ENCODE data around the gene CDK14.

The CDK14 gene

GRCh38 chr7:90751595-90751994 is 155.5 kb downstream of the CDK14 start:
- H3F3A ChIP-seq (ENCODE audit: low read depth): no peaks in the 10 kb centered on the region
- no peak overlapping the region for H2AFZ ChIP-seq (ENCODE audit: low read length)
- no peaks in the 10 kb centered on the region for H3K36me3 ChIP-seq (ENCODE audit: insufficient read depth, low read length)
- no peaks in the 10 kb centered on the region for H3K9me2 ChIP-seq (replicated peaks; ENCODE audit: low read depth, low read length)
- no peaks in the 10 kb centered on the region for H3K9me3 ChIP-seq (ENCODE audit: insufficient read depth, low read depth, low read length)
- H3K4me1 ChIP-seq (ENCODE audit: insufficient read depth, low read length, poor library complexity, severe bottlenecking): no peaks in the 10 kb centered on the region
- TF ChIP-seq EZH2phosphoT487 (IDR thresholded peaks at IDR 0.05; ENCODE audit: borderline replicate concordance): no peak
- TF ChIP-seq, protein P1, sequence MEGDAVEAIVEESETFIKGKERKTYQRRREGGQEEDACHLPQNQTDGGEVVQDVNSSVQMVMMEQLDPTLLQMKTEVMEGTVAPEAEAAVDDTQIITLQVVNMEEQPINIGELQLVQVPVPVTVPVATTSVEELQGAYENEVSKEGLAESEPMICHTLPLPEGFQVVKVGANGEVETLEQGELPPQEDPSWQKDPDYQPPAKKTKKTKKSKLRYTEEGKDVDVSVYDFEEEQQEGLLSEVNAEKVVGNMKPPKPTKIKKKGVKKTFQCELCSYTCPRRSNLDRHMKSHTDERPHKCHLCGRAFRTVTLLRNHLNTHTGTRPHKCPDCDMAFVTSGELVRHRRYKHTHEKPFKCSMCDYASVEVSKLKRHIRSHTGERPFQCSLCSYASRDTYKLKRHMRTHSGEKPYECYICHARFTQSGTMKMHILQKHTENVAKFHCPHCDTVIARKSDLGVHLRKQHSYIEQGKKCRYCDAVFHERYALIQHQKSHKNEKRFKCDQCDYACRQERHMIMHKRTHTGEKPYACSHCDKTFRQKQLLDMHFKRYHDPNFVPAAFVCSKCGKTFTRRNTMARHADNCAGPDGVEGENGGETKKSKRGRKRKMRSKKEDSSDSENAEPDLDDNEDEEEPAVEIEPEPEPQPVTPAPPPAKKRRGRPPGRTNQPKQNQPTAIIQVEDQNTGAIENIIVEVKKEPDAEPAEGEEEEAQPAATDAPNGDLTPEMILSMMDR (conservative IDR thresholded peaks at IDR 0.05; ENCODE audit: low read length): no peak
- no peaks in the 10 kb centered on the region for H3K79me2 ChIP-seq (ENCODE audit: insufficient read depth, low read length)
- H3K4me3 ChIP-seq (ENCODE audit: low read length, poor library complexity, severe bottlenecking): no peak overlapping the region
- no peak overlapping the region for H3K9ac ChIP-seq (ENCODE audit: low read depth, low read length, poor library complexity, severe bottlenecking)
- H3K4me2 ChIP-seq (ENCODE audit: low read depth, low read length, poor library complexity, severe bottlenecking): no peak overlapping the region
- no peaks in the 10 kb centered on the region for H4K20me1 ChIP-seq (ENCODE audit: insufficient read depth, low read length, poor library complexity, severe bottlenecking)
- H3K27me3 ChIP-seq (ENCODE audit: insufficient read depth, low read length, poor library complexity, severe bottlenecking): no peaks in the 10 kb centered on the region

DNA sequence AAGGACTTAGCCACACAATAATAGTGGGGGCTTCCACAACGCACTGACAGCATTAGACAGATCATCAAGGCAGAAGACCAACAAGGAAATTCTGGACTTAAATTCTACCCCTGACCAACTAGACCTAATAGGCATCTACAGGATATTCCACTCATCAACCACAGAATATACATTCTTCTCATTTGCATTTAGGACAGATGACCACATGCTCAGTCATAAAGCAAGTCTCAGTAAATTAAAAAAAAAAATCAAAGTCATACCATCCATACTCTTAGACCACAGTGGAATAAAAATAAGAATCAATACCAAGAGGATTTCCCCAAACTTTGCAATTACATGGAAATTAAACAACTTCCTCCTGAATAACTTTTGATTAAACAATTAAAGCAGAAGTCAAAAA is 155.9 kb downstream of the CDK14 start:
- H3K36me3 ChIP-seq (ENCODE audit: insufficient read depth, low read length): no peaks in the 10 kb centered on the region
- no peaks in the 10 kb centered on the region for H3K79me2 ChIP-seq (ENCODE audit: insufficient read depth, low read length)
- H3K4me2 ChIP-seq (ENCODE audit: low read depth, low read length, poor library complexity, severe bottlenecking): no peak overlapping the region
- no peaks in the 10 kb centered on the region for H3K27me3 ChIP-seq (ENCODE audit: insufficient read depth, low read length, poor library complexity, severe bottlenecking)
- H3K9me2 ChIP-seq (replicated peaks; ENCODE audit: low read depth, low read length): no peaks in the 10 kb centered on the region
- no peak overlapping the region for H3K9ac ChIP-seq (ENCODE audit: low read depth, low read length, poor library complexity, severe bottlenecking)
- H3K9me3 ChIP-seq (ENCODE audit: insufficient read depth, low read depth, low read length): no peaks in the 10 kb centered on the region
- TF ChIP-seq, protein P1 (conservative IDR thresholded peaks at IDR 0.05; ENCODE audit: low read length): no peak
- no peak for TF ChIP-seq EZH2phosphoT487 (IDR thresholded peaks at IDR 0.05; ENCODE audit: borderline replicate concordance)
- H3F3A ChIP-seq (ENCODE audit: low read depth): no peaks in the 10 kb centered on the region
- H2AFZ ChIP-seq (ENCODE audit: low read length): no peak overlapping the region
- H3K4me3 ChIP-seq (ENCODE audit: low read length, poor library complexity, severe bottlenecking): no peak overlapping the region
- H4K20me1 ChIP-seq (ENCODE audit: insufficient read depth, low read length, poor library complexity, severe bottlenecking): no peaks in the 10 kb centered on the region
- no peaks in the 10 kb centered on the region for H3K4me1 ChIP-seq (ENCODE audit: insufficient read depth, low read length, poor library complexity, severe bottlenecking)

- Histone ChIP-seq H3K79me2 (ENCODE audit: insufficient read depth, low read length) (no peaks in the 10 kb centered on the region), H4K20me1 (ENCODE audit: insufficient read depth, low read length, poor library complexity, severe bottlenecking) (no peaks in the 10 kb centered on the region), H3K4me3 (ENCODE audit: low read length, poor library complexity, severe bottlenecking) (no peak overlapping the region), H3K27me3 (ENCODE audit: insufficient read depth, low read length, poor library complexity, severe bottlenecking) (no peaks in the 10 kb centered on the region), H2AFZ (ENCODE audit: low read length) (no peak overlapping the region), H3K9me3 (ENCODE audit: insufficient read depth, low read depth, low read length) (no peaks in the 10 kb centered on the region), H3K36me3 (ENCODE audit: insufficient read depth, low read length) (no peaks in the 10 kb centered on the region), H3K4me2 (ENCODE audit: low read depth, low read length, poor library complexity, severe bottlenecking) (no peak overlapping the region), H3F3A (ENCODE audit: low read depth) (no peaks in the 10 kb centered on the region), H3K4me1 (ENCODE audit: insufficient read depth, low read length, poor library complexity, severe bottlenecking) (no peaks in the 10 kb centered on the region), H3K9ac (ENCODE audit: low read depth, low read length, poor library complexity, severe bottlenecking) (no peak overlapping the region), H3K9me2 (replicated peaks; ENCODE audit: low read depth, low read length) (no peaks in the 10 kb centered on the region)
- TF ChIP-seq, protein P1 (conservative IDR thresholded peaks at IDR 0.05; ENCODE audit: low read length): no peak
- no peak for TF ChIP-seq EZH2phosphoT487 (IDR thresholded peaks at IDR 0.05; ENCODE audit: borderline replicate concordance)
Observed at GRCh38 chr7:90755041-90755440, 158.9 kb downstream of the CDK14 start.

All from Loucy (cell line).